Endothelial cell of umbilical vein (primary cell): ENCODE measurements around the gene CHI3L2.

ENCODE experiments used
- JUN ChIP-seq: IDR thresholded peaks from 2 replicates; pipeline ENCODE4 v1.6.1; 2011; ENCODE audit warnings: borderline replicate concordance, low read depth; ENCODE audit not compliant: insufficient read length, insufficient read depth
- TF ChIP-seq, protein P1 (sequence below), 2 donors: IDR thresholded peaks; 1 replicate in 1 of 2; 2 replicates in 1 of 2; pipeline ENCODE4 v1.5.1; 2011; ENCODE audit warnings: low read length in 2 of 2, mild to moderate bottlenecking in 2 of 2, moderate library complexity in 2 of 2, control low read depth in 1 of 2, inconsistent platforms in 1 of 2, low read depth in 1 of 2; ENCODE audit not compliant: insufficient read depth in 1 of 2; ENCODE audit errors: extremely low read depth in 1 of 2

DNA sequence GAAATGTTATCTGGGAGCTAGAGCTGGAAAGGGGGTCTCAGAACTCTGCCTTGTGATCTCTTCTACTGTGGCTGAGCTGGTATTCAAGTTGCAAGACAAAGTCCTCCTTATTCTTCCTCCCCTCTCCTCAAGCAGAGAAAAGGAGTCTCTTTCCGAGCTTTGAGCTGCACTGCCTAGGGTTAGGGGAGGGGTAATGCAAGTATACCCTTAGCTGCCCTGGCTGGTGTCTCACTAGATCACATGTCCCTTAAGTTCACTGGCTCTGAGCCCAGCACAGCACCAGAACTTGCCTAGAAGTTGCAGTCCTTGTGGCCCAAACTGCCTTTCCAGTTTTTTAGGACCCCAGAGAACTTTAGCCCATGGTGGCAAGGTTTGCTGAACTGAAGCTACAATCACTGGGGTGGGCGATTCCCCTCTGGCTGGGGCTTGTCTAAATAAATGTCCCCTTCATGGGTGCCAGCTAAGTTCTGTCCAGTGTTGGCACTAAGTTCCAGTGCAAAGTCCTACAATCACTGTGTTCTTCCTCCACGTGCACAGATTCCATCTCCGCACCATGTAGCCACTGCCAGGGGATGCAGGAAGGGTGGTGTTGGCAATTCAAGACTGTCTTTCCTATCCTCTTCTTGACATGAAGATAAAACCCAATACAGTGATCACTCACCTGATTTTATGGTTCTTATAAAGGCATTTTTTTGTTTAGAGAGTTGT is 40.4 kb downstream of the CHI3L2 start:
- TF ChIP-seq, protein P1, sequence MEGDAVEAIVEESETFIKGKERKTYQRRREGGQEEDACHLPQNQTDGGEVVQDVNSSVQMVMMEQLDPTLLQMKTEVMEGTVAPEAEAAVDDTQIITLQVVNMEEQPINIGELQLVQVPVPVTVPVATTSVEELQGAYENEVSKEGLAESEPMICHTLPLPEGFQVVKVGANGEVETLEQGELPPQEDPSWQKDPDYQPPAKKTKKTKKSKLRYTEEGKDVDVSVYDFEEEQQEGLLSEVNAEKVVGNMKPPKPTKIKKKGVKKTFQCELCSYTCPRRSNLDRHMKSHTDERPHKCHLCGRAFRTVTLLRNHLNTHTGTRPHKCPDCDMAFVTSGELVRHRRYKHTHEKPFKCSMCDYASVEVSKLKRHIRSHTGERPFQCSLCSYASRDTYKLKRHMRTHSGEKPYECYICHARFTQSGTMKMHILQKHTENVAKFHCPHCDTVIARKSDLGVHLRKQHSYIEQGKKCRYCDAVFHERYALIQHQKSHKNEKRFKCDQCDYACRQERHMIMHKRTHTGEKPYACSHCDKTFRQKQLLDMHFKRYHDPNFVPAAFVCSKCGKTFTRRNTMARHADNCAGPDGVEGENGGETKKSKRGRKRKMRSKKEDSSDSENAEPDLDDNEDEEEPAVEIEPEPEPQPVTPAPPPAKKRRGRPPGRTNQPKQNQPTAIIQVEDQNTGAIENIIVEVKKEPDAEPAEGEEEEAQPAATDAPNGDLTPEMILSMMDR (IDR thresholded peaks at IDR 0.05; ENCODE audit: extremely low read depth in 1 of 2, insufficient read depth in 1 of 2, low read depth in 1 of 2, low read length in 2 of 2) = no peak
- TF ChIP-seq JUN = no peak
